Measurements from ENCODE around the gene CACNA2D3.

GRCh38 chr3:54527521-54527920 is 405.2 kb downstream of the CACNA2D3 start:
- TF ChIP-seq POLR2A (IDR thresholded peaks at IDR 0.05; ENCODE audit: low read length) (no peak), GATA1 (IDR thresholded peaks at IDR 0.05; ENCODE audit: low read depth, low read length) (no peak)
